Measurements from ENCODE around the gene CPT1B.
"Not testable (repeated sequence)": the region's sequence is repeated elsewhere in the genome, so short reads cannot be mapped to it uniquely, and the experiment has no call there.

Gene CPT1B

DNA sequence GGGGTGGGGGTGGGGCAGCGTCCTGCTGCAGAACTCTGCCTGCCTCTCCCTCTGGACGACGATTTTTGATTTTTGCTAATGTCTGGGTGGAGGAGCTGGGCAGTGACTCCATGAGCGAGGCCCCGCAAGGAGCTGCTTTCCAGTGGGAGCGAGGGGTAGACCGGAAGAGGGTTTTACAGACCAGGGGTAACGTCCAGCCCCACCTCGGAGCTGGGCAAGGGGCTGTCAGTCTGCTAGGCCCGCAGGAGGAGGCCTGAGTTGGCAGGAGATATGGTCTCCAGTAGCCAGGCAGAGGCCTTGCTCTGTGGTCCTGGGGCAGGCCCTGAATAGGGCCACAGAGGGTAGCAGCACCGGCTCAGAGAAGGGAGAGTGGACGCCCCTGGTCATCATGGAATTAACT lies 31.4 kb upstream of the CPT1B start:
- no peak for DNase-seq (ENCODE audit: low spot score)

- DNase-seq (ENCODE audit: low spot score), result no peak
These were observed 30.8 kb upstream of the CPT1B start for GRCh38 chr22:50608996-50609395.

DNA sequence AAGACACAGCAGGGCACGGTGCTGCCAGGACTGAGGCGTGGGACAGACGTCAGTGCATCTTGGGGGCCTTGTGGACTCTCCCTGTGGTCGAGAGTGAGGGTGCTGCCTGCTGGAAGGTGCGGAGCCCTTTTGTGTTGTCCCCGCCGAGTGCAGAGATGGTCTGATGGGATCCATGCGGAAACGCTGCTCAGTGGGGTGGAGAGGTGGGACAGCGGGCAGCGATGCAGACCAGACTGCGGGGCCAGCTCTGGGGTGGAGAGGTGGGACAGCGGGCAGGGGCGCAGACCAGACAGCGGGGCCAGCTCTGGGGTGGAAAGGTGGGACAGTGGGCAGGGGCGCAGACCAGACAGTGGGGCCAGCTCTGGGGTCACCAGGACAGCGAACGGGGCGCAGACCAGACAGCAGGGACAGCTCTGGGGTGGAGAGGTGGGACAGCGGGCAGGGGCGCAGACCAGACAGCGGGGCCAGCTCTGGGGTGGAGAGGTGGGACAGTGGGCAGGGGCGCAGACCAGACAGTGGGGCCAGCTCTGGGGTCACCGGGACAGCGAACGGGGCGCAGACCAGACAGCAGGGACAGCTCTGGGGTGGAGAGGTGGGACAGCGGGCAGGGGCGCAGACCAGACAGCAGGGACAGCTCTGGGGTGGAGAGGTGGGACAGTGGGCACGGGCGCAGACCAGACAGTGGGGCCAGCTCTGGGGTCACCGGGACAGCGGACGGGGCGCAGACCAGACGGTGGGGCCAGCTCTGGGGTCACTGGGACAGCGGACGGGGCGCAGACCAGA lies 30.0 kb upstream of the CPT1B start:
- DNase-seq (ENCODE audit: low spot score), result not testable (repeated sequence)

DNA sequence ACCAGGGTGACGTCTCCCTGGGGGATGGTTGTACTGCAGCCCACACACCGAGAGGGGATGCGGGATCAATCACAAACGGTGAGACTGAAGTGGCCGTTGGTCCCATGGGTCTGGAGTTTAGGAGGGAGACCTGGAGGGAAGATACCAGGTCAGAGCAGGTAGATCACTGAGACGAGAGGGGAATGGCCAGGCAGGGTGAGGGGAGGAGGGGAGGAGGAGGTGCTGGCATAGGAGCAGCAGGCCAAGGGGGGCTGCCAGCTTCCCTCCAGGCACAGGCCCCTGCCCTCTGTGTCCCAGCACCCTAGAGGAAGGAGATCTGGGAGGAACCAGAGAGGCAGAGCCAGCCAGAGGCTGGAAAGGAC lies 29.4 kb upstream of the CPT1B start:
- no peak for DNase-seq (ENCODE audit: low spot score)

DNA sequence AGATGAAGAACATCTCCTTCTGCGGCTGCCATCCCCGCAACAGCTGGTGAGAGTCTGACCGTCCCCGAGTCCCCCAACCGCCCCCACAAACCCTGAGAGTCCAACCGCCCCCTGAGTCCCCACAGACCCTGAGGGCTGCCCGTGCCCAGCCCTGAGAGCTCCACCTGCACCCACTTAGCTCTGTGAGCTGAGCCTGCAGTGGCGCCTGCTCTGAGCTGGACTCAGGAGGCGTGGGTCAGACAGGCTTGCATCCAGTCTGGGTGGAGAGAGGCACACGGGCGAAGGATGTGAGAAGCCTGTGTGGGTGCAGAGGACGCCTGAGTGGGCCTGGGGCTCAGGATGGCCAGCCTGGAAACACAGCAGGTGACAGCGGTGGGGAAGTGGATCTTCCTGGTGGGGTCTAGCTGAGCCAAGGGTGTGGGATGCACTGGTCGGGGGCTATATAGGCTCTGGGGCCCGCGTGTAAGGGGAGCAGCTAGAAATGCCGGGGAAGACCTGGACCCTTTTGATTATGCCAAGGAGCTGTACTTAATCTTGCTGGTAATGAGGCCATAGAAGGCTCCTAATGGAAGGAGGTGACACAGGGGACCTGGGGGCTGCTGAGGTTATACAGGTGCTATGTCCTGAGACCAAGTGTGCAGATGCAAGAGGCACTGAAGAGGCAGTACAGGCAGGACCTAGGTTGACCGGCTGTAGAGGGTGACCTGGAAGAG lies 28.9 kb upstream of the CPT1B start:
- DNase-seq (ENCODE audit: low spot score), result no peak

DNA sequence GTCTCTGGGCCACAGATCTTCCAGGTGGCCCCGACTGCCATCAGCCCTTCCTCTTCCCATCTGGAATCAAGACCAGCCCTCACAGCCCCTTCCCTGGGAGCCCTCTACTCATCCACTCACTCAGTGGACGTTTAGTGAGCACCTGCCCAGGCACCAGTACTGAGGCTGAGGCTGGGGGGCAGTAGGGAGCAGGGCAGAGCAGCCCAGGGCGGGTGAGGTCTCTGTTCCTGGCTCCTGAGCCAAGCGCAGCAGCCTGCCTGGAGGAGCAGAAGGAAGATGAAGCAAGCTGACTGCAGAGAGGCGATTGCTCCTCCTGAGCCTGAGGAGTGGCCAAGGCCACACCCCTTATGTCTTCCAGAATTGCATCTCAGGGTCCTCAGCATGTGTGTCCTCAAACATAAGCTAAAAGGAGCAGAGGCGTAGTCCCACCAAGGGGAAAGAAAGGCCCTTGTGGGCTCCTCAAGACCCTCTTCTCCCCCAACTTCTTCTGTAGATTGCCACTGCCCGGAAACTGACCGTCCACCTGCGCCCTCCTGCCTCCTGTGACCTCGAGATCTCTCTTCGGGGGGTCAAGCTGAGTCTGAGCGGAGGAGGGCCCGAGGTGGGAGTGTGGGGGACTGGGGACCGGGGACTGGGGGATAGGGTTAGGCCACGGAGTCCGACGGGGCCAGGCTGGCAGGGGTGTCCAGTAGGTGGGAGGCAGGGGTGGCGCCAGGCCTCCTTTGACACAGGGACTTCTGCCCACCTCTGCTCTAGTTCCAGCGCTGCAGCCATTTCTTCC lies 28.1 kb upstream of the CPT1B start:
- DNase-seq (ENCODE audit: low spot score), result no peak

DNA sequence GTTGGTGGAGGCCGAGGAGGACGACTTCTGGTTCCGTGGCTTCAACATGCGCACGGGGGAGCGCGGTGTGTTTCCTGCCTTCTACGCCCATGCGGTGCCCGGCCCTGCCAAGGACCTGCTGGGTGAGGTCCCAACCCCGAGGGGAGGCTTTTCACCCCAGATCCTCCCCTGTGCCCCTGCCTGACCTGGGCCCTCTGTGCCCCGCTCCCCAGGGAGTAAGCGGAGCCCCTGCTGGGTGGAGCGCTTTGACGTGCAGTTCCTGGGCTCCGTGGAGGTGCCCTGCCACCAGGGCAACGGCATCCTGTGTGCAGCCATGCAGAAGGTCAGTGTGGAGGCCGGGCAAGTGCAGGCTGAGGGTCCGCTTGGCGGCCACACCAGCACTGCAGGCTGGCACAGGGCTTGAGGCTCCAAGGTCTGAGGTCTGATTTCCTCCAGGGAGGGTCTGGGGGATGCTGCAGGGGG lies 27.4 kb upstream of the CPT1B start:
- no peak for DNase-seq (ENCODE audit: low spot score)

DNA sequence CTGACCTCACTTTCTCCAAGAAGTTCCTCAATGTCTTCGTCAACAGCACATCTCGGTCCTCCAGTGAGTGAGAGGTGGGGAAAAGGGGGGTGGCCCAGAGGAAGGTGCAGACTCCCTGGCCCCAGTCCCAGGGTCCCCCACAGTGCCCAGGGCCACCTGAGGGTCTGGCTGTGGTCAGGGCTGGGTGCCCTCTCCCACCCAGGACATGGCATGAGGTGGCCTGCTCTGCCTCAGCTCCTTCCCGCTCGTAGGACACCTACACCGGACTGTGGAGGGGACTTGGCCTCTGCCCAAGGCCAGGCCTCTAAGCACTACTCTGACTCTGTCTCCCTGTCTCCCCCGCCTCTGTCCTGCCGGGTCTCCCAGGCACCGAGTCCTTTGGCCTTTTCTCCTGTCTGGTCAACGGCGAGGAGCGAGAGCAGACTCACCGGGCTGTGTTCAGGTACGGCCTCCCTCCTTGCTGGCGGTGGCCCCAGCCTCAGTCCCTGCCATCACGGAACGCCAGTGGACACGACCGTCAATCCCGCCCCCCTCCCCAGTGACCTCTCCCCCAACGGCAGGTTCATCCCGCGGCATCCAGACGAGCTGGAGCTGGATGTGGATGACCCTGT lies 26.9 kb upstream of the CPT1B start:
- no peak for DNase-seq (ENCODE audit: low spot score)

DNA sequence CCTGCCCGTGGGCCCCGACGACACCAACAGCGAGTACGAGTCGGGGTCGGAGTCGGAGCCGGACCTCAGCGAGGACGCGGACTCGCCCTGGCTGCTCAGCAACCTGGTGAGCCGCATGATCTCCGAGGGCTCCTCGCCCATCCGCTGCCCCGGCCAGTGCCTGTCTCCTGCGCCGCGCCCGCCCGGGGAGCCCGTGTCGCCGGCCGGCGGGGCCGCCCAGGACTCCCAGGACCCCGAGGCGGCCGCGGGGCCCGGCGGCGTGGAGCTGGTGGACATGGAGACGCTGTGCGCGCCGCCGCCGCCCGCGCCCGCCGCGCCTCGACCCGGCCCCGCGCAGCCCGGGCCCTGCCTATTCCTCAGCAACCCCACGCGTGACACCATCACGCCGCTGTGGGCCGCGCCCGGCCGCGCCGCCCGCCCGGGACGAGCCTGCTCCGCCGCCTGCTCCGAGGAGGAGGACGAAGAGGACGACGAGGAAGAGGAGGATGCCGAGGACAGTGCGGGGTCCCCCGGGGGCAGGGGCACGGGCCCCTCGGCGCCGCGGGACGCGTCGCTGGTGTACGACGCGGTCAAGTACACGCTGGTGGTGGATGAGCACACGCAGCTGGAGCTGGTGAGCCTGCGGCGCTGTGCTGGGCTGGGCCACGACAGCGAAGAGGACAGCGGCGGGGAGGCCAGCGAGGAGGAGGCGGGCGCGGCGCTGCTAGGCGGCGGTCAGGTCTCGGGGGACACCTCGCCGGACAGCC lies 26.2 kb upstream of the CPT1B start:
- no peak for DNase-seq (ENCODE audit: low spot score)

GRCh38 chr22:50603511-50604255 lies 25.5 kb upstream of the CPT1B start:
- no peak for DNase-seq (ENCODE audit: low spot score)

- DNase-seq (ENCODE audit: low spot score), result no peak
These were observed 24.1 kb upstream of the CPT1B start for GRCh38 chr22:50602338-50602700.

DNA sequence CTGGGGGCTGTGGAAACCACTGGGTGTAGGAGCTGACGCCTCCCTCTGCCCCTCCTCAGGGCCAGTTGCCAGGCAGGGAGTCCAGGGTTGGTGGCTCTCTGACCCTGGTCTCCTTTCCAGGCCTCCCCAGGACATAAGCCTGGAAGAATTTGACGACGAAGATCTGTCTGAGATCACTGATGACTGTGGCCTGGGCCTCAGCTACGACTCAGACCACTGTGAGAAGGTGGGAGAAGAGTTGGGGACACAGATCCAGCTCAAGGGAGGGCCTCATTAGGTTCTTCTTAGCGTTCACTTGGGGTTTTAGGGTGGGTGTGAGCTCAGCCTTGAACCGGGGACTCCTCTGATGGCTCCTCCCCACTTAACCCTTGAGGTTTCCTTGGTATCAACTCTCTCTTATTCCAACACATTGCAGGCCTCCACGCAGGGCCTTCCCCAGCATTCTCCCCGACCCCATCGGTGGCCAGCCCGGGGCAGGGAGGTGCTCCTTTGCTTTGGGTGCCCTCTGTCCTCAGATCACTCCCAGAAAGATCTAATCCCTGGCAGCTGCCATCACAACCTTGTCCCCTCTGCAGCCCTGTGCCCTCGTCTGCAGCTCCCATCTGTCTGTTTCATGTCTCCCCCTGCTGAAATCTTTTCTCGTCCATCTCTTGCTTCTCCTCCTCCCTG lies 23.6 kb upstream of the CPT1B start:
- DNase-seq (ENCODE audit: low spot score), result no peak

DNA sequence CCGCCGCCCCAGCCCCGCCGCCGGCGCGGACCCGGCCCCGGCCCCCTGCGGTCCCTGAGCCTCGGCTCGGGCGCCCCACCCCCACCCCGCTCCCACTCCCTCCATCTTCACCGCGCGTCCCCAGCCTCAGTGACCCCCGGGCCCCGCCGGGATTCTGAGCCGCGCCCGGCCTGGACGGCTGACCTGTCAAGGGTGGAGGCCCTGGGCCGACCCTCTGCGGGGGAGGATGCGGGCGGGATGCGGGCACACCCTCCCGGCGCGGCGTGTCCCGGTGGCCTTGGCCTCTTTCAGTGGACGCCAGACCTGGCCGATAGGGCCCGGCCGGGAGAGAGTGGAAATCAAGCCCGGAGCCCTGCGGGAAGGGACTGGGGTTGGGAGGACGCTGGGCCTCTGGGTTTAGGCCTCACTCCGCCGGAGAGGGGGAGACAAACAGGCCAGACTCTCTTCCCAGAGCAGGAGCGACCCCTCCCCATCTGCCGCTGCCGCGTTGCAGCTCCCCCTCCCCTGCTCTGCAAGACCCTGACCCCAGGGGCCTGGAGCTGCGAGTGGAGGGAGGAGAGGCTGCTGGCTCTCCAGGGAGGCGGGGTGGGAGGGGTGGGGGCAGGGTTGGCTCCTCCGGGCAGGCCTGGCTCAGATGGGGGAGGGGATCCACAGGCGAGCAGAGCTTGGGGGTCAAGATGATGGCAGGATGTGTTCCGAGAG lies 22.9 kb upstream of the CPT1B start:
- DNase-seq (ENCODE audit: low spot score), result peak; percentile 55

DNA sequence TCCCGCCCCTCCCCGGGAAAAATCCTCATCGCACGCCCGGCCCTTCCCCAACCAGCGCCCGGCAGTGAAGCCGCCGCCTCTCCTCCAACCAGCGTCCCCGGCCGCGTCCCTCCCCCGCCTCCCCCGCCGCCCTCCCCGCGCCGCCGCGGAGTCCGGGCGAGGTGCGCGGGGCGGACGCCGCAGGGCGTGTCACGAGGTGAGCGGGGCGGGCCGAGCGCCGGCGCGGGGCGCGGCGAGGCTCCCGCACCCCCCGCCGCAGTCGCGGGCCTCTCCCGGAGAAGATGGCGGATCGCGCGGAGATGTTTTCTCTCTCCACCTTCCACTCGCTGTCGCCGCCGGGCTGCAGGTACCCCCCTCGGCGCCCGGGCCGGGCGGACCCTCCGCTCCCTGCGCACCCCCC lies 22.3 kb upstream of the CPT1B start, which contains the start of gene MAPK8IP2:
MAPK8IP2 (plus strand) TSS at position 256 of the 400 bp plus-strand sequence; CDS start at position 282, 26 bp downstream.
- peak; percentile 58 for DNase-seq (ENCODE audit: low spot score)

- DNase-seq (ENCODE audit: low spot score), result peak; percentile 87
These were observed 21.7 kb upstream of the CPT1B start for GRCh38 chr22:50599816-50600455.

- no peak for DNase-seq (ENCODE audit: low spot score)
These were observed 18.9 kb upstream of the CPT1B start for GRCh38 chr22:50597097-50597496.

DNA sequence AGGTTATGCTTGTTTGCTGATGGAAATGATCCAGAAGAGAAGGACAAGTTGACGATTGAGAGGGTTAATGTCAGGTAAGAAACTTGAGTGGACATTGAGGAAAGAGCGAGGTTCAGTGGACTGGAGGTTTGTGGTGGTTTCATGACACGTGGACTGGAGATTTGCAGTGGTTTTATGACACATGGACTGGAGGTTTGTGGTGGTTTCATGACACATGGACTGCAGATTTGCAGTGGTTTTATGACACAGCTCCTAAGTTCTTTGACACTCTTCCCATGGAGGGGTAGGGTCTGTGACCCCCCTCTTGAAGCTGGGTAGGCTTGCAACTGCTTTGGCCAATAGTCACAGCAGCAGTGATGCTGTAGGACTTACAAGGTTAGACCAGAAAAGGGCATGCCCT lies 17.0 kb upstream of the CPT1B start:
- no peak for DNase-seq (ENCODE audit: low spot score)

DNA sequence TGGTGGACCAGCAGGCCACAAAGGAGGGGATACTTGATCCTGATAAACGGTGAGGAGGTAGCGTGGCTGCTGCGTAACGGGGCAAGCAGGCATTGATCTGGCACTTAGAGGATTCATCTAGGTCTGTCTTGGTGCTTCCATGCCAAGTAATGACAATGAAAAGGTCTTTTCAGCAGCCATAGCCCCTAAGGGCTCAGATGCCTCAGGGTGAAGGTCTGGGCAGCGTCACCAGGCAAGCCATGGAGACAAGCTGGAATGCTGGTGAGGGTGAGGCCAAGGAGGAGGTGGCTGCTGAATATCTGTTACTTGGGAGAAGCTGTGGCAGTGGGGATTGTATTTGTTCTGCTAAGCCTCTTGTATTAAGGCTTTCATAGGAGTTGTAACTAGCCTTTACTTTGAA lies 9.2 kb upstream of the CPT1B start:
- DNase-seq (ENCODE audit: low spot score), result no peak

GRCh38 chr22:50586416-50586815 lies 8.2 kb upstream of the CPT1B start:
- no peak for DNase-seq (ENCODE audit: low spot score)
